CD4-positive, CD25-positive, alpha-beta regulatory T cell (primary cell): ENCODE results near the gene XDH. TPM values are rescaled to one million over a fixed set of nuclear protein-coding genes. Genes with fewer than 3 reads are reported as not detected.

Experiments used
- ATAC-seq, 2 donors: fragments of 150-1000 bp; cut with Tn5 transposase; one replicate each; pipeline ENCODE4 v1.10.0; 2021; ENCODE audit warnings: low read depth in 2 of 2, moderate number of reproducible peaks in 2 of 2, moderate library complexity in 1 of 2
- DNase-seq, 3 donors: peaks; one replicate each; pipeline versions ENCODE4 v3.0.0 to v3.0.0-alpha.2; 2012 to 2022; ENCODE audit warnings: mixed read lengths in 1 of 3
- H3K27ac ChIP-seq: one replicate; pipeline ENCODE4 v1.7.0; 2013; ENCODE audit warnings: mild to moderate bottlenecking, low read length; ENCODE audit not compliant: insufficient read depth, poor library complexity, severe bottlenecking
- H3K27me3 ChIP-seq: one replicate; pipeline ENCODE4 v1.7.0; 2013; ENCODE audit warnings: low read length; ENCODE audit not compliant: control insufficient read depth, insufficient read depth
- H3K36me3 ChIP-seq: one replicate; pipeline ENCODE4 v1.7.0; 2013; ENCODE audit warnings: mild to moderate bottlenecking, low read length, moderate library complexity; ENCODE audit not compliant: control insufficient read depth, insufficient read depth
- H3K4me1 ChIP-seq: 2 replicates; pipeline ENCODE4 v1.7.0; 2013; ENCODE audit warnings: mild to moderate bottlenecking, low read length; ENCODE audit not compliant: insufficient read depth, control insufficient read depth, poor library complexity, severe bottlenecking
- H3K4me3 ChIP-seq: one replicate; pipeline ENCODE4 v1.7.0; 2013; ENCODE audit warnings: low read depth, mild to moderate bottlenecking, low read length, moderate library complexity
- H3K9me3 ChIP-seq, 2 experiments: 1 replicate in 1 of 2; 2 replicates in 1 of 2; pipeline ENCODE4 v1.7.0; 2013; ENCODE audit warnings: low read length in 2 of 2, mild to moderate bottlenecking in 1 of 2, moderate library complexity in 1 of 2; ENCODE audit not compliant: control insufficient read depth in 2 of 2
- H3K27ac Mint-ChIP-seq, 3 donors: one replicate each; pipeline ENCODE4 v1.8.0; 2020 to 2022; ENCODE audit warnings: mild to moderate bottlenecking in 3 of 3, mixed read lengths in 3 of 3, moderate library complexity in 2 of 3
- H3K27me3 Mint-ChIP-seq: one replicate; pipeline ENCODE4 v1.8.0; 2022; ENCODE audit warnings: mild to moderate bottlenecking, mixed read lengths
- H3K36me3 Mint-ChIP-seq: one replicate; pipeline ENCODE4 v1.8.0; 2020; ENCODE audit warnings: mixed read lengths
- H3K4me1 Mint-ChIP-seq, 4 donors: one replicate each; pipeline ENCODE4 v1.8.0; 2020 to 2022; ENCODE audit warnings: mixed read lengths in 4 of 4, mild to moderate bottlenecking in 1 of 4
- H3K4me3 Mint-ChIP-seq, 4 donors: one replicate each; pipeline ENCODE4 v1.8.0; 2020 to 2022; ENCODE audit warnings: mild to moderate bottlenecking in 4 of 4, mixed read lengths in 4 of 4, moderate library complexity in 3 of 4
- H3K9me3 Mint-ChIP-seq, 7 donors: one replicate each; pipeline ENCODE4 v1.8.0; 2020 to 2022; ENCODE audit warnings: mixed read lengths in 7 of 7, mild to moderate bottlenecking in 3 of 7, moderate library complexity in 2 of 7
- polyA plus RNA-seq, 4 donors: library from polyadenylated mRNA; unstranded; fragments of 300-500 nt; fragmentation: Illumina TruSeq; gene quantifications; one replicate each; pipeline ENCODE4 v1.2.3, GENCODE V29; 2021
- total RNA-seq: library from RNA; stranded (reverse); gene quantifications from one replicate; pipeline ENCODE4 v1.2.3, GENCODE V29; 2022

XDH gene
- total and polyA plus RNA-seq, 5 donors from 2014 or later = not detected

- Histone ChIP-seq H3K27ac (no peak overlapping the region), H3K9me3 (no peaks in the 10 kb centered on the region), H3K4me1 (no peaks in the 10 kb centered on the region), H3K4me3 (no peak overlapping the region), H3K27me3 (no peaks in the 10 kb centered on the region), H3K36me3 (no peaks in the 10 kb centered on the region)
- H3K9me3 Mint-ChIP-seq = no peaks in the 10 kb centered on the region
- H3K4me3 Mint-ChIP-seq = no peak overlapping the region
- peaks cover 0 to 3% (median 0%) of the 10 kb centered on the region in 4 donors for H3K4me1 Mint-ChIP-seq
- no peaks in the 10 kb centered on the region for H3K36me3 Mint-ChIP-seq
- ATAC-seq = no peak
- peaks cover 4% of the 10 kb centered on the region for H3K27me3 Mint-ChIP-seq
- no peak overlapping the region for H3K27ac Mint-ChIP-seq
- no peak for DNase-seq
Observed at GRCh38 chr2:31331156-31331555, 83.4 kb downstream of the XDH start.

- H3K4me1 ChIP-seq = no peaks in the 10 kb centered on the region
- no peak overlapping the region for H3K4me3 ChIP-seq
- H3K27me3 ChIP-seq = no peaks in the 10 kb centered on the region
- Mint-ChIP-seq H3K4me1 (peaks cover 3 to 14% (median 11%) of the 10 kb centered on the region in 4 donors), H3K36me3 (no peaks in the 10 kb centered on the region), H3K27me3 (no peaks in the 10 kb centered on the region), H3K9me3 (no peaks in the 10 kb centered on the region), H3K27ac (no peak overlapping the region), H3K4me3 (no peak overlapping the region)
- ATAC-seq (no peak), DNase-seq (no peak)
- H3K27ac ChIP-seq = no peak overlapping the region
- H3K9me3 ChIP-seq = no peaks in the 10 kb centered on the region
- no peaks in the 10 kb centered on the region for H3K36me3 ChIP-seq
Observed at GRCh38 chr2:31329081-31329625, 85.4 kb downstream of the XDH start.

GRCh38 chr2:31328026-31328425 is 86.5 kb downstream of the XDH start:
- H3K36me3 Mint-ChIP-seq = no peaks in the 10 kb centered on the region
- DNase-seq (no peak), ATAC-seq (no peak)
- H3K27ac Mint-ChIP-seq = no peak overlapping the region
- no peak overlapping the region for H3K27ac ChIP-seq
- H3K4me3 ChIP-seq = no peak overlapping the region
- H3K4me1 ChIP-seq = peaks cover 7% of the 10 kb centered on the region
- peaks cover 12 to 22% (median 20%) of the 10 kb centered on the region in 4 donors for H3K4me1 Mint-ChIP-seq
- no peaks in the 10 kb centered on the region for H3K27me3 ChIP-seq
- no peaks in the 10 kb centered on the region for H3K9me3 ChIP-seq
- H3K9me3 Mint-ChIP-seq = no peaks in the 10 kb centered on the region
- no peaks in the 10 kb centered on the region for H3K36me3 ChIP-seq
- no peak overlapping the region for H3K4me3 Mint-ChIP-seq
- H3K27me3 Mint-ChIP-seq = no peaks in the 10 kb centered on the region

- Histone ChIP-seq H3K27me3 (no peaks in the 10 kb centered on the region), H3K27ac (no peak overlapping the region), H3K9me3 (no peaks in the 10 kb centered on the region), H3K36me3 (no peaks in the 10 kb centered on the region), H3K4me3 (no peak overlapping the region), H3K4me1 (peaks cover 7% of the 10 kb centered on the region)
- Mint-ChIP-seq H3K4me3 (no peak overlapping the region), H3K9me3 (no peaks in the 10 kb centered on the region), H3K36me3 (no peaks in the 10 kb centered on the region), H3K4me1 (peaks cover 18 to 27% (median 21%) of the 10 kb centered on the region in 4 donors), H3K27ac (no peak overlapping the region), H3K27me3 (no peaks in the 10 kb centered on the region)
- ATAC-seq (no peak), DNase-seq (no peak)
Observed at GRCh38 chr2:31327505-31327904, 87.0 kb downstream of the XDH start.

GRCh38 chr2:31324016-31324633 is 90.4 kb downstream of the XDH start:
- Histone ChIP-seq H3K36me3 (no peaks in the 10 kb centered on the region), H3K9me3 (no peaks in the 10 kb centered on the region), H3K4me1 (peaks cover 16% of the 10 kb centered on the region), H3K4me3 (peak overlapping the region; percentile 84), H3K27me3 (no peaks in the 10 kb centered on the region), H3K27ac (peak overlapping the region; percentile 69)
- Mint-ChIP-seq H3K4me1 (peaks cover 28 to 40% (median 34%) of the 10 kb centered on the region in 4 donors), H3K27ac (peak overlapping the region; percentile 73 to 95 (median 92)), H3K9me3 (peaks cover 0 to 3% (median 0%) of the 10 kb centered on the region in 7 donors), H3K36me3 (no peaks in the 10 kb centered on the region), H3K27me3 (no peaks in the 10 kb centered on the region), H3K4me3 (peak overlapping the region; percentile 50 to 88 (median 78))
- peak; percentile 73 to 80 for ATAC-seq
- peak in 2 of 3 donors; percentile 42 to 82 for DNase-seq

- Mint-ChIP-seq H3K9me3 (peaks cover 0 to 3% (median 0%) of the 10 kb centered on the region in 7 donors), H3K4me1 (peaks cover 32 to 52% (median 43%) of the 10 kb centered on the region in 4 donors), H3K36me3 (no peaks in the 10 kb centered on the region), H3K27me3 (no peaks in the 10 kb centered on the region), H3K27ac (peak overlapping the region in 2 of 3 donors; percentile 32 to 41), H3K4me3 (peak overlapping the region in 1 of 4 donors; percentile 19)
- ATAC-seq = no peak
- H3K9me3 ChIP-seq = no peaks in the 10 kb centered on the region
- no peak overlapping the region for H3K27ac ChIP-seq
- no peak for DNase-seq
- peaks cover 31% of the 10 kb centered on the region for H3K4me1 ChIP-seq
- no peaks in the 10 kb centered on the region for H3K36me3 ChIP-seq
- H3K4me3 ChIP-seq = no peak overlapping the region
- H3K27me3 ChIP-seq = no peaks in the 10 kb centered on the region
Observed at GRCh38 chr2:31322371-31322770, 92.2 kb downstream of the XDH start.

- Mint-ChIP-seq H3K9me3 (peaks cover 0 to 3% (median 0%) of the 10 kb centered on the region in 7 donors), H3K27ac (peak overlapping the region; percentile 15 to 90 (median 76)), H3K4me1 (peaks cover 27 to 49% (median 42%) of the 10 kb centered on the region in 4 donors), H3K4me3 (peak overlapping the region in 3 of 4 donors; percentile 51 to 69 (median 57)), H3K27me3 (no peaks in the 10 kb centered on the region), H3K36me3 (no peaks in the 10 kb centered on the region)
- no peaks in the 10 kb centered on the region for H3K9me3 ChIP-seq
- peak overlapping the region; percentile 56 for H3K27ac ChIP-seq
- DNase-seq (peak in 1 of 3 donors; percentile 48), ATAC-seq (no peak)
- no peak overlapping the region for H3K4me3 ChIP-seq
- H3K27me3 ChIP-seq = no peaks in the 10 kb centered on the region
- H3K4me1 ChIP-seq = peaks cover 31% of the 10 kb centered on the region
- no peaks in the 10 kb centered on the region for H3K36me3 ChIP-seq
Observed at GRCh38 chr2:31319406-31320175, 95.0 kb downstream of the XDH start.
